SIG-M5 (cell line): ENCODE results near the gene ASZ1.

Experiments
- DNase-seq: peaks from one replicate; lab custom pipeline; 2025; lab: John Stamatoyannopoulos, UW

ASZ1 gene

DNA sequence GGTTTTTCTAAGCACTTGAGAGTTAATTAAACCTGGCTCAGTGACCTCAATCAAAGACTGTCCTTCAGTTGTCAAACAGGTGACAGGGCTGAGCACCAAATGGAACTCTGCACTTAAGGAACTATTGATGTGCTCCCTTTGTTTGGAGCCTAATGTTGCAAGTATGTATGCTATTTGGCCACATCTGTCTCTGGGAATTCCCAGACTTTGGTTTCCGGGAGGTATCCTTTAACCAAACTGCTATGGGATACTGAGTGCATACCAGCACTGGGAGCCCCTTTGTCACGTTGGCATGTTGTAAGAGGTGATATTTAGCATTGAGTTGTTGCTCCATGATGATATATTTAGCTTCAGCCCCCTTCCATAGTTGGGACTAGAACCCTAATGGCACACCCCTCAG lies 25.2 kb downstream of the ASZ1 start:
- DNase-seq: no peak

DNA sequence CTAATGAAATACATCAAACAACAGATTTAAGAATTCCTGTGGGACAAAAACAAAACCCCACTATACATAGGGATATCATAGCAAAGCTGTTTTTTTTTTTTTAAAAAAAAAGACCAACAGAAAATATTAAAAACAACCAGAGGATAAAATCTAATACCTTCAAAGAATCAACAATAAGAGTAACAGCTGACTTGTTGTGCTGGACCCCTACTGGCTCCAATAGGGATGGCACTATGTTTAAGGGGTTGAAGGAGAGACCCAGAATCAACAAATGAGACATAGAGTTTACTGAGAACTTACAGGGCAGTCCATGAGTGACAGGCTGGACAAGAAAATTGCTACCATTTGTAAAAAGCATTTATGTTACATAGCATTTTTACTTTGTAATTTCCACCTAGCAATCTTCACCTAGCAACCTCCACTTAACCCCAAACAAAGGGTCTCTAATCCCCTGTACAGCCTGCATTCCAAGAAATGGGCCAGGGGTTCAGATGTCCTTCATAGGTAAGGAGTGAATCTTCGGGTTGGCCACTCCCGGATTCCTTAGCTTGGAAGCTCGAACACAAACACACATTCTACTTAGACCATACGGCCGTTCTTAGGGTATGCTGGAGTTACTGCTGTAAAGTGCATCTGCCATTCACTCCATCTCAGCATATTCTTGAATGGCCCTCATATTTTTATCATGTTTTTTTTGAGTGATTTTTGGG lies 25.8 kb downstream of the ASZ1 start:
- no peak for DNase-seq

GRCh38 chr7:117399820-117400422 lies 27.4 kb downstream of the ASZ1 start:
- DNase-seq: no peak

DNA sequence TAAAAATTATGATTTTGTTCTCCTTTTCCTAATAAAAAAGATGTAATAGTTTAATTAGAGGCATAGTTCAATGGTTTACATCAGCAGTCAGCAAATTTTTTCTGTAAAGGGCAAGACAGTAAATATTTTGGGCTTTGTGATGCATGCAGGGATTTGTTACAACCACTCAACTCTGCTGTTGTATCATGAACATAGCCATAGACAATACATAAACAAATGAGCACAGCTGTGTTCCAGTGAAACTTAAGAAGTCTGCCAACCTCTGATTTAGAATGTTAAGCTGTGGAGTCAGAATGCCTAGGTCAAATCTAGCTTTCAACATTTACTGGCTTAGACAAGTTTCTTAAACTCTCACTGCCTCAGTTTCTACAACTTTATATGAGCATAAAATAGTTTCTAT lies 31.6 kb downstream of the ASZ1 start:
- DNase-seq: no peak

DNA sequence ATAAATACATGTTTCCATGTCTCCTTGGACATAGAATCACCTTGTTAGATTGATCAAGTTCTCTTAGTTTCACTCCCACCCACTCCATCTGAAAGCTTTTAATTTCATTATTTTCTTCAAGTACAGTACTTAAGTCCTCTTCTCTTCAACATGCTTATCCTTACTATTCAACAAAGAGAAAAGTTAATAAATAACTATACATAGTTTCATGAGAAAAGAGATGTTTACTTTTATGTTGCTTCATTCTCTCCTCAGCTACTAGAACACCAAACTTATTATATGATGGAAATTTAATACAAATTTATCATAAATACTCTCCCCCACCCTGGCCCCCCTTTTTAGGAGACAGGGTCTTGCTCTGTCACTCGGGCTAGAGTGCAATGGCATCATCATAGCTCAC lies 33.5 kb downstream of the ASZ1 start:
- DNase-seq: no peak

GRCh38 chr7:117389871-117390270 lies 37.4 kb downstream of the ASZ1 start:
- no peak for DNase-seq

DNA sequence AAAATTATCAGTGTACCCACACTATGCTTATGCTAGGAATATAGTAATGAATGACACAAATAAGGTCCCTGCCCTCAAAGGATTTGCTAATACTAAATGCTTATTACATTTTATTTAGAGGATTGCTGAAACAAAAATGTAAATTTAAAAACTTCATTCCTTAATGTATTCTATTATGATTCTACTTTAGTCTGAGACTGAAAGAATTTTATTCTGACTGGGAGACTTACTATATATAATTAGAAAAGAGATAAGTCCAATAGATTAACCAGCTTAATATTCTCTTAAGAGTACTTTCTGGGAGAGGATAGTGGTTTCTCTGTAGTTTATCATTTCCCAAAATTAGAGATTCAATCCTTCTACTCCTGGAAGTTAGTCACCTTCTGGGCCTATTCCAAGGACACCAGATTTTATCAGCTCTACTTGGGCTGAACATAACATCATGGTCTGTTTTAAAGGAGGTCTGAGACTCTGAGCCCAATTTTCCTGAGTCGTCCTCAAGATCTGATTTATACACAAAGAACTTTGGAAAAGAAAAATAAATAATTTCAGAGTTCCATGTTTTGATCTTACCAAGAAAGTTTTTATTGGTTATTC lies 41.1 kb downstream of the ASZ1 start:
- DNase-seq: no peak

- DNase-seq: no peak
Observed at GRCh38 chr7:117385363-117386109, 41.8 kb downstream of the ASZ1 start.

DNA sequence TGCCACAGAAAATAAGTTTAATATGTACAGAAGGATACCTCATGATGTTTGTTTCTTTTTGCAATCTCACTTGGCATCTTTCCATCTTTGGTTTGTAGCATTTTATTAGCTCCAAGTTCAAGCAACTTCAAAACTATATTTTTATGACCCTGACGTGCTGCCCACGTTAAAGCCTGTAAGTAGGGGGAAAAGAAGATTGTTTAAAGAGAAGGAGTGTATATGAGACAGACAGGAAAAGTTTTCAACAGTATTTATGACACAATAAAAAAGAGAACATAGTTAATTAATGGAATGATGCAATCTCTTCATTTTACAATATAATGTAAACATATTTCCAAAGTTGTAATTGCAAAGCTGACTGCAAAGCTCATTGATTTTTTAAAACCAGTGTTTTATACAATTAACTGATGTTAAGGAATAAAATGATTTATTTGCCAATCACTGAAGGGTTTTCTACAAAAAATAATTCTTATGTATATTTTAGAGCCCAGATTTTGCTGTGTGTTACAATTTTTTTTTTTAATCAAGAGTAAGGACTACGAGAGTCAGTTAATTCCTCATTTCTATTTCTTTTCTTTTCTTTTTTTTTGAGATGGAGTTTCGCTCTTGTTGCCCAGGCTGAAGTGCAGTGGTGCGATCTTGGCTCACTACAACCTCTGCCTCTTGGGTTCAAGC lies 42.5 kb downstream of the ASZ1 start:
- DNase-seq: no peak

DNA sequence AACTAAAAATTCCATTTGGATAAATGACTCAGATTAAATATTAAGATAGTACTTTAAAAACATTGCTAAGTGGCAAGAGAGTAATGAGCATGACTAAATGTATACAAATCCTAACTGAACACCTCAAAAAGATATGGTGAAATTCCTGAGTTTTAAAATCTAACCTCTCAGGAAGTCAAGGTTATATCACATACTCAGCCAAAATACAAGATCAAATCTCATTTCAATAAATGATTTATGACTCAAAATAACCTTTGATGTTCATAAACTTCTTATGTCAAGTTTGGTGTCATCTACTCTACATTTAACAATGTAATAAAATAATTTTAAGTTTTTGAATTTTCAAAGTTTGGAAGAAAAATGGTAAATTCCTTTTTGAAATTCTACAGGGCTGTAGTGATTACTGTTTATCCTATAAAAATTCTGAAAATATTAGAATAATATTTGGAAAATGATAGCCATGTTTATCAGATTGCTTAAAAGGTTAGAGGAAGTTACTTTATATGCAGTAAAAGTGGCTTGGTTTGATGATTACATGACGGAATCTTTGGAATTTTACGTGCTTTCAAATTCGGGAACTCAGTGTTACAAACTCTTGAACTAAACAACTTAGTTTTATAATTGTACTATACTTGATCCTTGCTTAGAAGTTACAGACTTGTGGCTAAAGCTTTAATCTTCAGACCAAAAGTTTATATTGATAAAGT lies 43.7 kb downstream of the ASZ1 start:
- DNase-seq: no peak

- no peak for DNase-seq
Observed at GRCh38 chr7:117383046-117383445, 44.2 kb downstream of the ASZ1 start.

GRCh38 chr7:117381362-117381761 lies 45.9 kb downstream of the ASZ1 start:
- DNase-seq: no peak

DNA sequence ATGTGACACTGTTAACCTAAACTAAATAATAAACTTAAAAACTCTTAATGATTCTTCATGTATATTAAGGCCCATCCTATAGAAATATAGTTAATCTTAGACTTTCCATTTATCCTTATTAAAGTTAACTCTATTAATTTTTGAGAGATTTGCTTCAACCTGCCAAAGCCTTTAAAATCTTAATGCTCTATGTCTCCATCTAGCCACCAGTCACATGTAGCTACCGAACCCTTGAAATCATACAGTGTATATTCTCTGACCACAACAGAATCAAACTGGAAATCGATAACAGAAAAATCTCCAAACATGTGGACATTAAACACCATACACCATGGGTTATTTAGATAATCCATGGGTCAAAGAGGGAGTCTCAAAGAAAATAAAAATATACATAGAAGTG lies 51.9 kb downstream of the ASZ1 start:
- DNase-seq: no peak

- no peak for DNase-seq
Observed at GRCh38 chr7:117372073-117372472, 55.2 kb downstream of the ASZ1 start.

DNA sequence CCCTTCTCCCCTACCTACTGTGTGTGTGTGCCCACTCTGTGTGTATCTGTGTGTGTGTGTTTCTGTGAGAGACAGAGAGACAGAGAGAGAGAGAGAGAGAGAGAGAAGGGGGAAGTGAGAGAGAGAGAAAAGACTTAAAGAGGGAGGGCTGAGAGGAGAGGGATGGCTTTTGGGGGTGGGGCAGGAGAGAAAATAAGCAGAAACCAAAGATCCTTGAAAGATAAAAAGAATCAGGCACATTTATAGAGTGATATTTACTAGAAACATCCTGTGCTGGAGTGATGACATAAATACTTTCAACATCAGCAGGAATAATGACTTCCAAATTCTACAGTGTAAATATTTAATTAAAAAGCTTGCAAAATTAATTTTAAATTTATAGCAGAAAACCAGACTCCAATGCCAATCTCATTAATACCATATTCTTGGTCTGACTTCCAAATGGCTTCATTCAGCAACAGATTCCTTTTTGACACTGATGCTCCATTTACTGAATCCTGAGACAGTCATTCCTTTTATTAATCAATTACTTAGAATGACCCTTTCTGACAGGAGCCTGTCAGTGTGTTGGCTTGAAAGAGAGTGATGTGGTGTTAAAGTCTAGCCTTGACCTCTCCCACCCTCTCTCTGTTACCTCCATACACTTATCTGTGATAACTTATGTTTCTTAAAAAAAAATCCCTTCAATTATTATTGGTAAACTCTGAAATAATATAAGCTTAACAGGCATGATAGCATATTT lies 62.8 kb downstream of the ASZ1 start:
- DNase-seq: no peak

GRCh38 chr7:117362294-117362888 lies 64.9 kb downstream of the ASZ1 start:
- no peak for DNase-seq

DNA sequence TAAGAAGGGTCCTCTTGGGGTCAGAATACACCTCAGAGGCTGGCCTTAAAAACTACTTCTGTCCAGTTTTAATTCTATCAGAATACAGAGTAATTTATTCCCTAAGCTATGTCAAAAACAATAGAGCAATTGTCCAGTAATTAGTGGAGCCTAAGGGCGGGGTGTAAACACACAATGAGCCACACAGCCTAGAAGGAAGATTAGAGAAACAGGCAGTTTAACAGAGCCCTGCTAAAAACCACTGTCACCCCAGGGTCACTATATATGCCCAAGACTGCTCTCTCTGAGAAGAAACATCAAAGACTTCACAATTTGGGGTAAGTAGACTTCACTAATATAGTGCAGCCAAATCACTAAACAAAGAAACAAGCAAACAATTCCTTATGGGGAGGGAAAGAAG lies 77.3 kb downstream of the ASZ1 start:
- no peak for DNase-seq

- no peak for DNase-seq
Observed at GRCh38 chr7:117349570-117349969, 77.7 kb downstream of the ASZ1 start.

DNA sequence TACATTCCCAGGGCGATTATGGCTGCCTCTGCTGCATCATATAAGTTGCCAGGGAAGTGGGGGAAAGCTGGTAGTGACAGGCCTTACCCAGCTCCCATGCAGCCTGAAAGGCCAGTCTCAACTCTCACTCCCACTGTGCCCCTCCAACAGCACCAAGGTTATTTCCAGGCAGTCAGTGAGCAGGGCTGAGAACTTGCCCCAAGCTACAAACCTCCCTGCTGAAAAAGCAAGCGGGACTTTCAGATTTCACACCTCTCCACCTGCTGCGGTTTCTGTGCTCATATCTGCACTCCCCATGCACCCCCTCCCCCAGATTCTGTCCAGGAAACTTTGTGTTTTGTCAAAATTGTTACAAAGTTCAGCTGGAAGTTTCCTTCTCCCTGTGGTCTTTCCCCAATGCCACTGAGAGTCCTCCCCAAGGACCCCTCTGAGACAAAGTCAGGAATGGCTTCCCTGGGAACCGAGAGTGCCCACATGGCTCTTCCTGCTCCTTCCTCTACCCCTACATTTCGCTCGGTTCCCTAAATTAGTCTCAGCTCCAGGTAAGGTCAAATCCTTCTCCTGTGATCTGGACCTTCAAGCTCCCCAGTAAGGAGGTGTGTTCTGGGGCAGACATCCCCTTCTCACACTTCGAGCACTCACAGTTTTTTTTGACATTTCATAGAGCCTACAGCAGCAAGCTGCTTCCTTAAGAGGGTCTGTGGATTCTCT lies 79.2 kb downstream of the ASZ1 start:
- DNase-seq: no peak

DNA sequence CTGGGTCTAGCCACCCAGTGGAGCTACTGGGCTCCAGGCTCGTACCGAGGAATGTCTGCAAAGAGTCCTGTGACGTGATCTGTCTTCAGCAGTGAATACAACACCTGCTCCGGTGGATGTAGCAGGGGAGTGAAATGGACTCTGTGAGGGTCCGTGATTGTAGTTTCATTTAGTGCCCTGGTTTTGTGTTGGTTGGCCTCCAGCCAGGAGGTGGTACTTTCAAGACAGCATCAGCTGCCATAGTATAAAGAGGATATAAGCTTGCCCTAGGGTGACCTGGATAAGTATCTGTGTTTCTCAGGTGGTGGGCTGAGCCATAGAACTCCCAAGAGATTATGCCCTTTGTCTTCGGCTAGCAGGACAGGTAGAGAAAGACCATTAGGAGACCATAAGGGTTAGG lies 79.8 kb downstream of the ASZ1 start:
- DNase-seq: no peak
